Gastrocnemius medialis (tissue), 4 donors: ENCODE data around the gene ETV7. TPM values are rescaled to one million over a fixed set of nuclear protein-coding genes. Genes with fewer than 3 reads are reported as not detected.

ENCODE experiments used
- ATAC-seq, 2 donors: fragments of 150-250 bp; one replicate each; pipeline ENCODE4 v1.9.1; 2016
- DNase-seq, 2 donors: peaks; one replicate each; pipeline ENCODE4 v3.0.0-alpha.2; 2019
- H3K27ac ChIP-seq, 4 donors: fragments of 200-600 bp; sonication (generic); 1 replicate in 1 of 4; 2 replicates in 3 of 4; pipeline ENCODE4 v1.5.1; 2016 to 2018; ENCODE audit warnings: mild to moderate bottlenecking in 2 of 4, moderate library complexity in 1 of 4
- H3K27me3 ChIP-seq, 3 donors: fragments of 200-600 bp; sonication (generic) in 2 of 3; 1 replicate in 1 of 3; 2 replicates in 2 of 3; pipeline versions ENCODE4 v1.5.1 to v1.6.0; 2016 to 2019; ENCODE audit warnings: mild to moderate bottlenecking in 1 of 3, moderate library complexity in 1 of 3
- H3K36me3 ChIP-seq, 2 donors: fragments of 200-600 bp; sonication (generic) in 1 of 2; one replicate each; pipeline ENCODE4 v1.5.1; 2017 to 2018
- H3K4me1 ChIP-seq, 2 donors: fragments of 200-600 bp; sonication (generic) in 1 of 2; one replicate each; pipeline ENCODE4 v1.5.1; 2016 to 2017; ENCODE audit warnings: mild to moderate bottlenecking in 2 of 2
- H3K4me3 ChIP-seq, 4 donors: fragments of 200-600 bp; sonication (generic) in 3 of 4; 1 replicate in 1 of 4; 2 replicates in 3 of 4; pipeline ENCODE4 v1.5.1; 2016 to 2019; ENCODE audit warnings: mild to moderate bottlenecking in 2 of 4
- H3K9me3 ChIP-seq, 3 donors: fragments of 200-600 bp; sonication (generic) in 2 of 3; 1 replicate in 1 of 3; 2 replicates in 2 of 3; pipeline ENCODE4 v1.5.1; 2016 to 2019
- POLR2A ChIP-seq, 2 donors: fragments of 450-650 bp; IDR thresholded peaks; one replicate each; pipeline ENCODE4 v1.6.1; 2017; ENCODE audit warnings: antibody characterized with exemption in 2 of 2, mild to moderate bottlenecking in 2 of 2, moderate library complexity in 2 of 2
- in situ Hi-C, 4 donors: fragments of 200-750 bp; cut with MboI; loops; one replicate each; pipeline versions ENCODE4 v1.15.0 to v1.8.0; 2017; ENCODE audit warnings: low sequenced_read_pairs in 4 of 4
- intact Hi-C: fragments of 100-400 bp; cut with DNase I; formaldehyde crosslinking; loops from one replicate; pipeline ENCODE4 v1.15.1; 2023; ENCODE audit warnings: low total_unique reads
- total RNA-seq, 4 donors: library from RNA; depleted of rRNA; stranded (reverse); fragments of >200 nt; gene quantifications; one replicate each; pipeline versions ENCODE4 v1.1.0 to v1.2.3, GENCODE V29; 2016
- TF ChIP-seq, protein P1 (sequence below), 5 experiments: fragments of 450-650 bp in 3 of 5; fragments of 200-600 bp in 2 of 5; sonication (generic) in 2 of 5; IDR thresholded peaks in 4 of 5; conservative IDR thresholded peaks in 1 of 5; 1 replicate in 4 of 5; 2 replicates in 1 of 5; pipeline ENCODE4 v1.5.1; 2016 to 2019; ENCODE audit warnings: antibody characterized with exemption in 5 of 5, mild to moderate bottlenecking in 3 of 5, moderate library complexity in 3 of 5

The ETV7 gene
- total RNA-seq, 4 donors from 2014 or later, result not detected

GRCh38 chr6:36360241-36361054, 27.0 kb downstream of the ETV7 start:
- Histone ChIP-seq H3K9me3 (no peaks in the 10 kb centered on the region), H3K27me3 (no peaks in the 10 kb centered on the region), H3K4me3 (no peak overlapping the region), H3K27ac (peak overlapping the region in 3 of 4 donors; percentile 3 to 59 (median 55)), H3K36me3 (no peaks in the 10 kb centered on the region), H3K4me1 (peaks cover 8 to 10% of the 10 kb centered on the region in 2 donors)
- TF ChIP-seq, protein P1, sequence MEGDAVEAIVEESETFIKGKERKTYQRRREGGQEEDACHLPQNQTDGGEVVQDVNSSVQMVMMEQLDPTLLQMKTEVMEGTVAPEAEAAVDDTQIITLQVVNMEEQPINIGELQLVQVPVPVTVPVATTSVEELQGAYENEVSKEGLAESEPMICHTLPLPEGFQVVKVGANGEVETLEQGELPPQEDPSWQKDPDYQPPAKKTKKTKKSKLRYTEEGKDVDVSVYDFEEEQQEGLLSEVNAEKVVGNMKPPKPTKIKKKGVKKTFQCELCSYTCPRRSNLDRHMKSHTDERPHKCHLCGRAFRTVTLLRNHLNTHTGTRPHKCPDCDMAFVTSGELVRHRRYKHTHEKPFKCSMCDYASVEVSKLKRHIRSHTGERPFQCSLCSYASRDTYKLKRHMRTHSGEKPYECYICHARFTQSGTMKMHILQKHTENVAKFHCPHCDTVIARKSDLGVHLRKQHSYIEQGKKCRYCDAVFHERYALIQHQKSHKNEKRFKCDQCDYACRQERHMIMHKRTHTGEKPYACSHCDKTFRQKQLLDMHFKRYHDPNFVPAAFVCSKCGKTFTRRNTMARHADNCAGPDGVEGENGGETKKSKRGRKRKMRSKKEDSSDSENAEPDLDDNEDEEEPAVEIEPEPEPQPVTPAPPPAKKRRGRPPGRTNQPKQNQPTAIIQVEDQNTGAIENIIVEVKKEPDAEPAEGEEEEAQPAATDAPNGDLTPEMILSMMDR (IDR thresholded peaks at IDR 0.05 in 4 of 5, conservative IDR thresholded peaks at IDR 0.05 in 1 of 5), result peak; percentile 70 to 84 (median 82)
- TF ChIP-seq POLR2A (IDR thresholded peaks at IDR 0.05), result no peak
- in situ Hi-C loops (loop anchor here in 2 of 4 donors (10.0 to 25.0 kb wide), 2 partner anchors 56 to 248 kb away; no protein-coding TSS in a partner anchor), intact Hi-C loops (loop anchor here (1.0 to 10.0 kb wide), 3 partner anchors 20 to 236 kb away; no protein-coding TSS in a partner anchor)
- DNase-seq, result peak; percentile 56
- ATAC-seq, result peak; percentile 69 to 86

DNA sequence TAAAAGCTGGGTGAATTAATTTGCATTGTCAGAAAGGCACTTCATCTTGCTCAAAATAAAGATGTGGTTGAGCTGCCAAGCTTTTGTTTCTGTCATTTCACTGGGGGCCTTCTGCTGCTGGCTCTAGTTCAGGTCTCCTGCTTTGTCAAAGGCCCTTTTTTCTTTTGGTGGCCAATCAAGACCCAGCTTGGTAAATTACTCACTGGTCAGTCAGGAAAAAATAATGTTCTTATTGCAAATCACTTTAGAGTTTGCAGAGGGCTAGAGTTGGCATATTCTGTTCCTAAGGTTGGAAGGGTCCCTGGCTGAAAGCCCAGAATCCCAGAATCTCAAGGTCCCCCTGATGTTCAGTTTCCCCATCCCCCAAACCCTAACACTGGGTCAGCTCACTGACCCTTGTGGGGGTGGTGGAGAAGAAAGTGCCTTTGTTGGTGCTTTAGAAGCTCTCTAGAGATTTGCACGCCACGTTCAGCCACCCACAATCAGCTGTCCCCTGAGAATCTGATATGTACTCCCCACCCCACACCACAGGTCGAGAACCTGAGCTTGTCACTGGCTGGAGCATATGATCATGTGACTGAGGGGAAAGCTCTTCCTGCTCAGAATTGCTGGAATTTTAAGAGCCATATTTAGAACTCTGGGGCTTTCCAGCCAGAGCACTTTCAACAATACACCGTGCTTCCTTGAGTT, 29.1 kb downstream of the ETV7 start:
- intact Hi-C loops (no loop called here), in situ Hi-C loops (loop anchor here in 1 of 4 donors (25.0 kb wide), 1 partner anchor 246 kb away; no protein-coding TSS in a partner anchor)
- peak; percentile 25 to 45 for ATAC-seq
- no peak overlapping the region for H3K4me3 ChIP-seq
- H3K27me3 ChIP-seq, result peaks cover 0 to 5% (median 0%) of the 10 kb centered on the region in 3 donors
- H3K27ac ChIP-seq, result peak overlapping the region in 2 of 4 donors; percentile 25 to 45
- H3K9me3 ChIP-seq, result no peaks in the 10 kb centered on the region
- DNase-seq, result no peak
- H3K36me3 ChIP-seq, result no peaks in the 10 kb centered on the region
- peaks cover 8 to 10% of the 10 kb centered on the region in 2 donors for H3K4me1 ChIP-seq
- TF ChIP-seq, protein P1 (IDR thresholded peaks at IDR 0.05 in 4 of 5, conservative IDR thresholded peaks at IDR 0.05 in 1 of 5), result no peak
- no peak for TF ChIP-seq POLR2A (IDR thresholded peaks at IDR 0.05)

GRCh38 chr6:36357872-36358225, 29.6 kb downstream of the ETV7 start:
- TF ChIP-seq, protein P1 (IDR thresholded peaks at IDR 0.05 in 4 of 5, conservative IDR thresholded peaks at IDR 0.05 in 1 of 5), result no peak
- TF ChIP-seq POLR2A (IDR thresholded peaks at IDR 0.05), result no peak
- in situ Hi-C loops, result loop anchor here in 1 of 4 donors (25.0 kb wide), 1 partner anchor 246 kb away; no protein-coding TSS in a partner anchor
- DNase-seq, result no peak
- Histone ChIP-seq H3K9me3 (no peaks in the 10 kb centered on the region), H3K27ac (no peak overlapping the region), H3K4me3 (no peak overlapping the region), H3K4me1 (peaks cover 8 to 10% of the 10 kb centered on the region in 2 donors), H3K27me3 (peaks cover 0 to 5% (median 0%) of the 10 kb centered on the region in 3 donors), H3K36me3 (no peaks in the 10 kb centered on the region)
- ATAC-seq, result no peak
- intact Hi-C loops, result no loop called here

DNA sequence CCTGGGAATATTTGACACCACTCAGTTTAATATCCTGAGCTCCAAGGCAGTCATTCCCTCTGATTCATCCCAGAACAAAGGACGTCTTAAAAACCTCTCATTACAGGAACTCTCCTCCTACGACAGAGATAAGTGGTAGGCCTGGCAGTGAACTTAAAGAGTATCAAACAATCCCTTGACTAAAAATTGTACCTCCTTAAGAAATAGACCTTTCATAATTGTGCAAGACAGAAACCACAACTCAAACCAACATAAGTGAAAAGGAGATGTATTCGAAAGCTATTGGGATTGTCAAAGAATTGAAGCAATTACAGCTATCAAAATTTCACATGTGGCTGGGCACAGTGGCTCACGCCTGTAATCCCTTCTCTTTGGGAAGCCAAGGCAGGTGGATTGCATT, 31.6 kb downstream of the ETV7 start:
- intact Hi-C loops (no loop called here), in situ Hi-C loops (loop anchor here in 1 of 4 donors (25.0 kb wide), 1 partner anchor 244 kb away; no protein-coding TSS in a partner anchor)
- Histone ChIP-seq H3K4me3 (no peak overlapping the region), H3K36me3 (no peaks in the 10 kb centered on the region), H3K4me1 (peaks cover 8 to 10% of the 10 kb centered on the region in 2 donors), H3K9me3 (no peaks in the 10 kb centered on the region), H3K27ac (no peak overlapping the region), H3K27me3 (peaks cover 0 to 7% (median 0%) of the 10 kb centered on the region in 3 donors)
- no peak for DNase-seq
- no peak for ATAC-seq
- TF ChIP-seq, protein P1 (IDR thresholded peaks at IDR 0.05 in 4 of 5, conservative IDR thresholded peaks at IDR 0.05 in 1 of 5), result no peak
